Measurements from ENCODE around the gene ADGRG1.

ADGRG1 gene

DNA sequence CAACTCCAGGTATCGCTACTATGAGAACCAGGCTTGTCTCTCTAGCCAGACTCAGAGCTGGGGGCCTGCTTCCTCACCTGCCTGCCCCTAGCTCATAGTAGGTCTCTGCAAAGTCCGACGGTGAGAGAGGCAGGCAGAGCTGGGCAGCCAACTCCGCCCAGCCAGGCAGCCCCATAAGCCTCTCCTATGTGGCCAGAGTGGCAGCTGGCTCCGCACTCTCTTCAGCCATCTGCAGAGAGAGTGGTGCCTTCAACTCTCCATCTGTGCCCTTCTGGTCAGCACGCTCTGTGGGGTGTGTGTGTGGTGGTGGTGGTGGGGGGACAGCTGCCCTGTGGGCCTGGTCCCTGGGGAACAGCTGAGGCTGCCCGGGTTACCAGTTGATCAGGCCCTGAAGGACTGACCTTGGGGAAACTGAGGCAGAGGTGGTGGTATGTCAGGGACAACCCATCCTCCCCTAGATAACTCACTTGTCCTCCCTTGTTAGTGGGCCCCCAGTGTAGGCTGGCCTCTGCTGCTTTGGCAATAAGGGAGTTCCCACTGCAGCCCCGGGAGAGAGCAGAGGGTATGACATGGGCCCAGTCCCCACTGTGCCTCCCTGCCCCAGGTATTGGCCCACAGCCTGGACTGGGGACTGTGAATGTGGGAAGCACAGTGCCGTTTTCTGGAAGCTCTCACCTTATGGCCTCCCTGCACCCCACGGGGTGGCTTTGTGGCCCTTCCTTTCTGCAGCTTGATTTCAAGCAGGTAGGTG lies 1.8 kb upstream of the ADGRG1 start:
- peak overlapping the region in 6 of 11 experiments; percentile 6 to 87 (median 42); a peak in 7 of 22 replicates for H3K4me2 ChIP-seq
- peaks cover 56 to 98% (median 90%) of the 10 kb centered on the region in 10 experiments for H3K4me1 ChIP-seq
- peak overlapping the region in 2 of 11 experiments; percentile 19 to 21; a peak in 2 of 22 replicates for H3K27ac ChIP-seq

DNA sequence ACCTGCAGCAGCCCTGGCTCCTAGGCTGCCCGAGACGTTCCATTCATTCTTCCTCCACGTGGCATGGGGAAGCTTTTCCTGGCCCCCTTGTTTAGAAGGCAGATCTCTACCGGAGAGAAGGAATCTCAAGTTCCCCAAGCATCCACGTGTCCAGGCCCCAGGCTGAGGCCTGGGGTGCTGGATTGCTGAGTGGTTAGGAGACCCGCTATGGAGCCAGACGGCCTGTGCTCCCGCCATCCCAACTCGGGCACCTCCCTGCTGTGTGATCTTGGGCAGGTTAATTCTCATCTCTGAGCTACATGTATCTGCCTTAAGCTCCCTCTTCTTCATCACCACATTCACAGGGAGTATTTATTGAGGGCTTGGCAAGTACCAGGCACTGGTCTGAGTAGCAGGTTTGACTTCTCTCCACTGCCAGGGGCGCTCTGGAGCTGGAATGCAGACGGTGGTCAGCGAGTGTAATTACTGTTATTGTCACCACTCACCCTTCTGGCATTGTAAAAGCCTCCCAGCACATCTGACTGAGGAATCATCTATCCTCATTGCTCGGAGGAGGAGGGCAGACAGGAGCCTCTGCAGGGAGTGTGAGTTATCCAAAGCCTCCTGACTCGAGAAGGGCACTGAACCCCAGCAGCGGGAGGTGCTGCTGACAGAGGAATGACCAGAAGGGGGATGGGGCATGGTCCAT lies 1.1 kb upstream of the ADGRG1 start:
- H3K27ac ChIP-seq, result peak overlapping the region in 4 of 11 experiments; percentile 46 to 65 (median 52); a peak in 4 of 22 replicates
- TF ChIP-seq Cebpa-rat (IDR thresholded peaks at IDR 0.05), result no peak
- H3K4me2 ChIP-seq, result peak overlapping the region in 10 of 11 experiments; percentile 63 to 94 (median 86); a peak in 17 of 22 replicates
- H4K20me1 ChIP-seq, result no peaks in the 10 kb centered on the region
- peaks cover 56 to 99% (median 86%) of the 10 kb centered on the region in 10 experiments for H3K4me1 ChIP-seq
- H3K9me3 ChIP-seq (replicated peaks in 1 of 11), result no peaks in the 10 kb centered on the region
- no peaks in the 10 kb centered on the region for H3K36me3 ChIP-seq
- peaks cover 0 to 12% (median 0%) of the 10 kb centered on the region in 11 experiments; a peak in 1 of 22 replicates for H3K27me3 ChIP-seq
- peak overlapping the region in 1 of 11 experiments; percentile 41; a peak in 1 of 22 replicates for H3K9ac ChIP-seq
- H3K4me3 ChIP-seq, result no peak overlapping the region

More for the DNA sequence above, 1.8 kb upstream of the ADGRG1 start:
- Histone ChIP-seq H3K4me3 (no peak overlapping the region), H3K36me3 (no peaks in the 10 kb centered on the region), H3K27me3 (peaks cover 0 to 12% (median 0%) of the 10 kb centered on the region in 11 experiments; a peak in 1 of 22 replicates), H3K9ac (no peak overlapping the region), H4K20me1 (no peaks in the 10 kb centered on the region), H3K9me3 (replicated peaks in 1 of 11) (no peaks in the 10 kb centered on the region)
- no peak for TF ChIP-seq Cebpa-rat (IDR thresholded peaks at IDR 0.05)

DNA sequence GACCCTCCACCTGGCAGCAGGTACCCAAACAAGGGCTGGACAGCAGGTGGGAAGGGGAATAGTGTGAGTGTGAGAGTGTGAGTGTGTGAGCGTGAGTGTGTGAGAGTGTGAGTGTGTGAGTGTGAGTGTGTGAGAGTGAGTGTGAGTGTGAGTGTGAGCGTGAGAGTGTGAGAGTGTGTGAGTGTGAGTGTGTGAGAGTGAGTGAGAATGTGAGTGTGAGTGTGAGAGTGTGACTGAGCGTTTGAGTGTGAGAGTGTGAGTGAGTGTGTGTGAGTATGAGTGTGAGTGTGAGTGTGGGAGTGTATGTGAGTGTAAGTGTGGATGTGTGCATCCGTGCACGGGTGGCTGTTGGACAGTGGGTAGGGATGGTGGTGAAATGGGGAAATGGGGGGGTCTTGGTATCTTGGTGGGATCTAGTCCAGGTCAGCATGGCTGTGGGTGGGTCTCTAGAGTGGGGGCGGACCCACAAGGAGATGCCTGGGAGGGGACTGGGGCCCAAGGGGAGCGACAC lies 408 bp downstream of the ADGRG1 start:
- Histone ChIP-seq H3K36me3 (no peaks in the 10 kb centered on the region), H3K4me2 (peak overlapping the region; percentile 63 to 94 (median 87)), H3K9ac (peak overlapping the region in 9 of 11 experiments; percentile 2 to 66 (median 45); a peak in 11 of 22 replicates), H3K4me3 (peak overlapping the region in 8 of 10 experiments; percentile 10 to 66 (median 44); a peak in 12 of 20 replicates), H3K9me3 (replicated peaks in 1 of 11) (no peaks in the 10 kb centered on the region), H4K20me1 (no peaks in the 10 kb centered on the region), H3K27ac (peak overlapping the region in 5 of 11 experiments; percentile 13 to 46 (median 33); a peak in 8 of 22 replicates), H3K27me3 (peaks cover 0 to 12% (median 0%) of the 10 kb centered on the region in 11 experiments; a peak in 1 of 22 replicates), H3K4me1 (peaks cover 66 to 100% (median 85%) of the 10 kb centered on the region in 10 experiments)
- TF ChIP-seq Cebpa-rat (IDR thresholded peaks at IDR 0.05), result no peak

DNA sequence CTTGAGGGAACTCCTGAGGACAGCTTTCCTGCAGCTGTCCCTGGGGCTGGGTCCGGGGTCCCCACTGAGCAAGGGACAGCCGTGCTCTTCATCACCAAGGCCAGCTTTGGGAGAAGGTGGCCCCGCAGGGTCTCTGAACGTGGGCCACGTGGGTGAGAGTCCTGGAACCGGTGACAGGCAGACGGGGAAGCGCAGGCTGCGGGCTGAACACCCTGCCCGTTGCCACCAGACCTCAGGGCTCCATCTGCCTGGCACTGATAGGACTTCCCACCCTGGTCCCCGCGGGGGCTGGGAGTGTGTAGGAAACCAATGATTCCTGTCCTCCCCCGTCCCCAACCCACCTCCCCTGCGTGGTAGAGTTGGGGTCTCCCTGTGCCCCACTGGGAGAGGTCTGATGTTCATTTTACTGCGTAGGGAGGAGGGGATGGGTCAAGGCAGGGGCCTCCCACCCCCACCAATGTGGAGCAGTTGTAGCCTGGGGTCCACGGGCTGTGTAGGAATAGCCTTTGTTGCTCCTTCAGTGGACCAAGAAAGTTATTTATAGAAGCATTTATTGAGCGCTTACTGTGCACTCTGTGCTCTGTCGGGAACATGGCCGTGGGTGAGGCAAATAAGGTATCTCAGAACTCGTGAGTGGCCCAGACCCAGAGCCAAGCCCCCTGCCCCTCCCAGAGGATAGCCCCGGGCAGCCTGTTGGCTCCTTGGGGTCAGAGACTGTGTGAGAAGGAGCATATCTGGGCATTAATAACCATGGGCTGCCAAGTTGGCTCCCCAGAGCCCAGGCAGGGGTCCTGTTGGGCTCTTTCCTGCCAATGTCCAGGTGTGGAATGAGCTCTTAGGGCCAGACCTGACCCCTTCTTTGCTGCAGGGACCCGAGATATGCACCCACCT lies 1.3 kb downstream of the ADGRG1 start:
- peak overlapping the region in 3 of 11 experiments; percentile 9 to 33 (median 25); a peak in 4 of 22 replicates for H3K27ac ChIP-seq
- H3K4me3 ChIP-seq, result peak overlapping the region in 7 of 10 experiments; percentile 10 to 66 (median 47); a peak in 10 of 20 replicates
- no peak for TF ChIP-seq Cebpa-rat (IDR thresholded peaks at IDR 0.05)
- H3K36me3 ChIP-seq, result no peaks in the 10 kb centered on the region
- peaks cover 0 to 12% (median 0%) of the 10 kb centered on the region in 11 experiments; a peak in 1 of 22 replicates for H3K27me3 ChIP-seq
- no peaks in the 10 kb centered on the region for H4K20me1 ChIP-seq
- peak overlapping the region; percentile 63 to 94 (median 87) for H3K4me2 ChIP-seq
- no peaks in the 10 kb centered on the region for H3K9me3 ChIP-seq (replicated peaks in 1 of 11)
- H3K9ac ChIP-seq, result peak overlapping the region in 8 of 11 experiments; percentile 2 to 66 (median 19); a peak in 8 of 22 replicates
- H3K4me1 ChIP-seq, result peaks cover 66 to 100% (median 86%) of the 10 kb centered on the region in 10 experiments

DNA sequence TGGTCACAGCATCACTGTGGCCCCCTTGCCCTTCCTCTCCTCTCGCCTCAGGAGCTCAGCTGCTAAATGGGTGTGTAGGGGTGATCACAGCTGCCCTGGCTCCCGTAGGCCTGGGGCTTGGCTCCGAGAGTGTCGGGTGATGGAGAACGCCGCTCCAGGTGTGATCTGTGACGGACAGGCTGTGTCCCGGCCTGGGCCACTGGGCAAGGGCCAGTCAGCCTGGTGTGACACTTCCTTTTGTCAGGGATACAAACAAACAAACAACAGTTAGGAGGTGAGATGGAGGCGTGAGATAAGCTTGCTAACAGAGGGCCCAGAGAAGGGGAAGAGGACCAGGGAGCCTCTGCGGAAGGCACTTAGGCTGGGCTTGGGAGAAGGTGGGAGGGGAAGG lies 2.0 kb downstream of the ADGRG1 start:
- H4K20me1 ChIP-seq, result no peaks in the 10 kb centered on the region; a peak in 1 of 22 replicates
- no peak for TF ChIP-seq Cebpa-rat (IDR thresholded peaks at IDR 0.05)
- H3K4me1 ChIP-seq, result peaks cover 66 to 100% (median 86%) of the 10 kb centered on the region in 10 experiments
- H3K27me3 ChIP-seq, result peaks cover 0 to 12% (median 0%) of the 10 kb centered on the region in 11 experiments; a peak in 1 of 22 replicates
- H3K4me3 ChIP-seq, result peak overlapping the region in 2 of 10 experiments; percentile 65 to 66; a peak in 3 of 20 replicates
- peak overlapping the region in 1 of 11 experiments; percentile 25; a peak in 3 of 22 replicates for H3K27ac ChIP-seq
- H3K9me3 ChIP-seq (replicated peaks in 1 of 11), result no peaks in the 10 kb centered on the region
- H3K36me3 ChIP-seq, result no peaks in the 10 kb centered on the region
- H3K9ac ChIP-seq, result peak overlapping the region in 3 of 11 experiments; percentile 1 to 66 (median 25); a peak in 2 of 22 replicates
- H3K4me2 ChIP-seq, result peak overlapping the region; percentile 63 to 94 (median 87); a peak in 18 of 22 replicates

DNA sequence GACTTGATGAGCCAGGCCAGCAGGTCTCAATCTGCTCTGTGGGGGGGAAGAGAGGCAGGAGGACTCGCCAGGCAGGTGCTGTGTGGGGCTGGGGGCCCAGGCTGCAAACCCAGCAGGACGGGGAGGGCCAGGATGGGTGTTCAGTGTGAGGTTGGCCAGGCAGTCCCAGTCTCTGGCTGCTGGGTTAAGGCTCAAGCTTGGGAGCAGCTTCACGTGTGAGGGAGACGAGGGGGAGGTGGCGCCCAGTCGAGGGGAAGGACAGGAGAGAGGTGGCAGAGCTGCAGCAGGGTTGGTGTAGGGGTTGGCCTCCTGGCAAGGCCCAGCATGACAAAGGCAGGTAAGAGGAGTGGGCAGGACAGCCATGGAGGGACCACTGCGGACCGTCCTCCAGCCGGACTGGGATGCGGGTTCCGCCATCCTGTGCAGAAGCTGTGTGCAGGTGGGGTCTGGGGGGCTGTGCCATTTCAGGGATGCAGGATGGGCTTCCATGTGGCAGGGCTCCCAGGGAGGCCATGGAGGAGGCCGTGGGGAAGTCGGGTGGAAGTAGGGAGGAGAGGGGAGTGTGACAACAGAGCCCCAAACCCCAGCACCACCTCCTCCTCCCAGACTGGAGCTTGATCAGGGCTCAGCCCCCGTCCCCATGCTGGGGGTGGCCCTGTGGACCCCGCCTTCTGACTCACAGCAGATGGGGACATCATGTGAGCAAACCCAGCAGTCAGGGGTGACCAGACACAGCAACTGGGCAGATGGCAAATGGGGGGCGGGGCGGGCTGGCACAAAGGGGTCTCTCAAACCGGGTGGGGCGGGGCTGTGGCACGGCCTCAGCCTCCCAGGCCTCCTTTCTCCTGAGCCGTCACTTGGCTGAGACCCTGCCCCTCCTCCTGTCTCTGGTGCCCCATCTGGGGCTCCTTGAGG lies 2.8 kb downstream of the ADGRG1 start:
- Histone ChIP-seq H3K4me3 (peak overlapping the region in 1 of 10 experiments; percentile 66; a peak in 1 of 20 replicates), H3K9ac (peak overlapping the region in 2 of 11 experiments; percentile 32 to 37; a peak in 3 of 22 replicates)
- TF ChIP-seq Cebpa-rat (IDR thresholded peaks at IDR 0.05), result no peak

DNA sequence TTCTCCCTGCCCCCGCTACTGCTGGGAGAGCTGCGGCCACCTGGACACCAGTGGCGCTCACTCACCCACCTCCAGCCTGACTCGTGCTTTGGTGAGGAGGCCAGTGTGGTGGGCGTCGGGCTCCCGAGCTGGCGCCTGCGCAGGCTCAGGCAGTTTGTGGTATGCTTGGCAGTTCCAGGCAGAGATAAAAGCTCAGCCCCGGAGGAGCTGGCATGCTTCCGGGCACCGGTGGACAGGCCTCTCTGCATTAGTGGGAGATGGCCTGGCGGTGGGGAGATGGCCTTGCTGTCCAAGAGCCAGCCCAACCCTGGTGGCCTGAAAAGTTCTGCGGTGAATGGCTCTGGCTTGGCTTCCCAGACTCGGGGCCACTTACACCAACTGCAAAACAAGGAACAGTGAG lies 4.1 kb downstream of the ADGRG1 start:
- Histone ChIP-seq H3K27me3 (peaks cover 0 to 12% (median 0%) of the 10 kb centered on the region in 11 experiments; a peak in 1 of 22 replicates), H4K20me1 (no peaks in the 10 kb centered on the region; a peak in 1 of 22 replicates), H3K4me1 (peaks cover 66 to 100% (median 90%) of the 10 kb centered on the region in 10 experiments), H3K9ac (no peak overlapping the region), H3K27ac (peak overlapping the region in 4 of 11 experiments; percentile 0 to 59 (median 14); a peak in 3 of 22 replicates), H3K4me2 (peak overlapping the region in 5 of 11 experiments; percentile 3 to 94 (median 19); a peak in 6 of 22 replicates), H3K36me3 (no peaks in the 10 kb centered on the region), H3K4me3 (no peak overlapping the region), H3K9me3 (replicated peaks in 1 of 11) (no peaks in the 10 kb centered on the region)
- no peak for TF ChIP-seq Cebpa-rat (IDR thresholded peaks at IDR 0.05)

More for the DNA sequence above, 2.8 kb downstream of the ADGRG1 start:
- H3K27ac ChIP-seq, result peak overlapping the region in 4 of 11 experiments; percentile 25 to 34 (median 28); a peak in 4 of 22 replicates
- H3K36me3 ChIP-seq, result no peaks in the 10 kb centered on the region
- no peaks in the 10 kb centered on the region for H3K9me3 ChIP-seq (replicated peaks in 1 of 11)
- H3K4me1 ChIP-seq, result peaks cover 60 to 100% (median 86%) of the 10 kb centered on the region in 10 experiments
- no peaks in the 10 kb centered on the region; a peak in 1 of 22 replicates for H4K20me1 ChIP-seq
- H3K27me3 ChIP-seq, result peaks cover 0 to 12% (median 0%) of the 10 kb centered on the region in 11 experiments; a peak in 1 of 22 replicates
- peak overlapping the region in 9 of 11 experiments; percentile 8 to 94 (median 88); a peak in 12 of 22 replicates for H3K4me2 ChIP-seq
